ENCODE results near the gene COTL1.

Gene COTL1

GRCh38 chr16:84613408-84614072 lies 4.3 kb downstream of the COTL1 start:
- Histone ChIP-seq H3K4me1 (ENCODE audit: control insufficient read depth, insufficient read depth, low read length) (peaks cover 25% of the 10 kb centered on the region; the same call in 1 of the 2 replicates), H3K27ac (ENCODE audit: low read depth, low read length) (no peak overlapping the region), H3K36me3 (ENCODE audit: control insufficient read depth, insufficient read depth, low read length) (peaks cover 36% of the 10 kb centered on the region), H3K9me3 (ENCODE audit: control insufficient read depth, insufficient read depth, low read depth, low read length) (no peaks in the 10 kb centered on the region), H3K27me3 (ENCODE audit: control insufficient read depth, insufficient read depth, low read length) (peaks cover 9% of the 10 kb centered on the region), H3K4me3 (ENCODE audit: low read depth, low read length) (no peak overlapping the region), H3K9ac (ENCODE audit: low read length) (no peak overlapping the region)

GRCh38 chr16:84612686-84613085 lies 5.2 kb downstream of the COTL1 start:
- H3K4me3 ChIP-seq (ENCODE audit: low read depth, low read length): no peak overlapping the region
- no peak overlapping the region for H3K27ac ChIP-seq (ENCODE audit: low read depth, low read length)
- H3K4me1 ChIP-seq (ENCODE audit: control insufficient read depth, insufficient read depth, low read length): peaks cover 25% of the 10 kb centered on the region; the same call in 1 of the 2 replicates
- peaks cover 9% of the 10 kb centered on the region for H3K27me3 ChIP-seq (ENCODE audit: control insufficient read depth, insufficient read depth, low read length)
- H3K9ac ChIP-seq (ENCODE audit: low read length): no peak overlapping the region
- H3K9me3 ChIP-seq (ENCODE audit: control insufficient read depth, insufficient read depth, low read depth, low read length): no peaks in the 10 kb centered on the region
- peaks cover 36% of the 10 kb centered on the region for H3K36me3 ChIP-seq (ENCODE audit: control insufficient read depth, insufficient read depth, low read length)

GRCh38 chr16:84611041-84611440 lies 6.8 kb downstream of the COTL1 start:
- Histone ChIP-seq H3K9me3 (ENCODE audit: control insufficient read depth, insufficient read depth, low read depth, low read length) (no peaks in the 10 kb centered on the region; the same call in 1 of the 2 replicates), H3K4me1 (ENCODE audit: control insufficient read depth, insufficient read depth, low read length) (peaks cover 20% of the 10 kb centered on the region; the same call in 1 of the 2 replicates), H3K4me3 (ENCODE audit: low read depth, low read length) (no peak overlapping the region), H3K36me3 (ENCODE audit: control insufficient read depth, insufficient read depth, low read length) (peaks cover 45% of the 10 kb centered on the region), H3K27ac (ENCODE audit: low read depth, low read length) (no peak overlapping the region), H3K9ac (ENCODE audit: low read length) (no peak overlapping the region), H3K27me3 (ENCODE audit: control insufficient read depth, insufficient read depth, low read length) (no peaks in the 10 kb centered on the region)

GRCh38 chr16:84610376-84610775 lies 7.5 kb downstream of the COTL1 start:
- H3K4me1 ChIP-seq (ENCODE audit: control insufficient read depth, insufficient read depth, low read length): peaks cover 14% of the 10 kb centered on the region; the same call in 1 of the 2 replicates
- no peak overlapping the region for H3K27ac ChIP-seq (ENCODE audit: low read depth, low read length)
- H3K9me3 ChIP-seq (ENCODE audit: control insufficient read depth, insufficient read depth, low read depth, low read length): peaks cover 4% of the 10 kb centered on the region; the same call in 1 of the 2 replicates
- H3K27me3 ChIP-seq (ENCODE audit: control insufficient read depth, insufficient read depth, low read length): no peaks in the 10 kb centered on the region
- no peak overlapping the region for H3K9ac ChIP-seq (ENCODE audit: low read length)
- peaks cover 41% of the 10 kb centered on the region for H3K36me3 ChIP-seq (ENCODE audit: control insufficient read depth, insufficient read depth, low read length)
- H3K4me3 ChIP-seq (ENCODE audit: low read depth, low read length): no peak overlapping the region

GRCh38 chr16:84609563-84610177 lies 8.2 kb downstream of the COTL1 start:
- Histone ChIP-seq H3K27ac (ENCODE audit: low read depth, low read length) (no peak overlapping the region), H3K9me3 (ENCODE audit: control insufficient read depth, insufficient read depth, low read depth, low read length) (peaks cover 4% of the 10 kb centered on the region; the same call in 1 of the 2 replicates), H3K36me3 (ENCODE audit: control insufficient read depth, insufficient read depth, low read length) (peaks cover 38% of the 10 kb centered on the region), H3K4me3 (ENCODE audit: low read depth, low read length) (no peak overlapping the region), H3K4me1 (ENCODE audit: control insufficient read depth, insufficient read depth, low read length) (peaks cover 12% of the 10 kb centered on the region), H3K27me3 (ENCODE audit: control insufficient read depth, insufficient read depth, low read length) (no peaks in the 10 kb centered on the region), H3K9ac (ENCODE audit: low read length) (no peak overlapping the region)

GRCh38 chr16:84608282-84608681 lies 9.6 kb downstream of the COTL1 start:
- Histone ChIP-seq H3K4me1 (ENCODE audit: control insufficient read depth, insufficient read depth, low read length) (peaks cover 13% of the 10 kb centered on the region), H3K27ac (ENCODE audit: low read depth, low read length) (no peak overlapping the region), H3K4me3 (ENCODE audit: low read depth, low read length) (no peak overlapping the region), H3K9ac (ENCODE audit: low read length) (no peak overlapping the region), H3K27me3 (ENCODE audit: control insufficient read depth, insufficient read depth, low read length) (no peaks in the 10 kb centered on the region), H3K36me3 (ENCODE audit: control insufficient read depth, insufficient read depth, low read length) (peaks cover 28% of the 10 kb centered on the region), H3K9me3 (ENCODE audit: control insufficient read depth, insufficient read depth, low read depth, low read length) (peaks cover 4% of the 10 kb centered on the region; the same call in 1 of the 2 replicates)

- Histone ChIP-seq H3K4me3 (ENCODE audit: low read depth, low read length) (no peak overlapping the region), H3K9me3 (ENCODE audit: control insufficient read depth, insufficient read depth, low read depth, low read length) (peaks cover 4% of the 10 kb centered on the region; the same call in 1 of the 2 replicates), H3K27me3 (ENCODE audit: control insufficient read depth, insufficient read depth, low read length) (no peaks in the 10 kb centered on the region), H3K27ac (ENCODE audit: low read depth, low read length) (no peak overlapping the region), H3K9ac (ENCODE audit: low read length) (no peak overlapping the region), H3K36me3 (ENCODE audit: control insufficient read depth, insufficient read depth, low read length) (peaks cover 26% of the 10 kb centered on the region), H3K4me1 (ENCODE audit: control insufficient read depth, insufficient read depth, low read length) (peaks cover 19% of the 10 kb centered on the region)
Observed at GRCh38 chr16:84607694-84608093, 10.2 kb downstream of the COTL1 start.

GRCh38 chr16:84607061-84607460 lies 10.8 kb downstream of the COTL1 start:
- H3K27ac ChIP-seq (ENCODE audit: low read depth, low read length): no peak overlapping the region

GRCh38 chr16:84606081-84606875 lies 11.6 kb downstream of the COTL1 start:
- H3K27ac ChIP-seq (ENCODE audit: low read depth, low read length): no peak overlapping the region
- peaks cover 20% of the 10 kb centered on the region; the same call in 1 of the 2 replicates for H3K36me3 ChIP-seq (ENCODE audit: control insufficient read depth, insufficient read depth, low read length)
- no peaks in the 10 kb centered on the region for H3K27me3 ChIP-seq (ENCODE audit: control insufficient read depth, insufficient read depth, low read length)
- no peak overlapping the region for H3K4me3 ChIP-seq (ENCODE audit: low read depth, low read length)
- H3K9me3 ChIP-seq (ENCODE audit: control insufficient read depth, insufficient read depth, low read depth, low read length): peaks cover 4% of the 10 kb centered on the region; the same call in 1 of the 2 replicates
- H3K9ac ChIP-seq (ENCODE audit: low read length): no peak overlapping the region
- H3K4me1 ChIP-seq (ENCODE audit: control insufficient read depth, insufficient read depth, low read length): peaks cover 21% of the 10 kb centered on the region

More at GRCh38 chr16:84607061-84607460, 10.8 kb downstream of the COTL1 start:
- Histone ChIP-seq H3K27me3 (ENCODE audit: control insufficient read depth, insufficient read depth, low read length) (no peaks in the 10 kb centered on the region), H3K9me3 (ENCODE audit: control insufficient read depth, insufficient read depth, low read depth, low read length) (peaks cover 4% of the 10 kb centered on the region; the same call in 1 of the 2 replicates), H3K4me3 (ENCODE audit: low read depth, low read length) (no peak overlapping the region), H3K36me3 (ENCODE audit: control insufficient read depth, insufficient read depth, low read length) (peaks cover 26% of the 10 kb centered on the region), H3K4me1 (ENCODE audit: control insufficient read depth, insufficient read depth, low read length) (peaks cover 20% of the 10 kb centered on the region), H3K9ac (ENCODE audit: low read length) (no peak overlapping the region)

GRCh38 chr16:84605339-84605848 lies 12.5 kb downstream of the COTL1 start:
- Histone ChIP-seq H3K9me3 (ENCODE audit: control insufficient read depth, insufficient read depth, low read depth, low read length) (peaks cover 4% of the 10 kb centered on the region; the same call in 1 of the 2 replicates), H3K27me3 (ENCODE audit: control insufficient read depth, insufficient read depth, low read length) (no peaks in the 10 kb centered on the region), H3K9ac (ENCODE audit: low read length) (no peak overlapping the region), H3K4me1 (ENCODE audit: control insufficient read depth, insufficient read depth, low read length) (peaks cover 30% of the 10 kb centered on the region), H3K36me3 (ENCODE audit: control insufficient read depth, insufficient read depth, low read length) (peaks cover 14% of the 10 kb centered on the region; the same call in 1 of the 2 replicates), H3K4me3 (ENCODE audit: low read depth, low read length) (no peak overlapping the region), H3K27ac (ENCODE audit: low read depth, low read length) (no peak overlapping the region)
